Stomach (tissue), 9 donors: Measurements from ENCODE around the gene ALG9. TPM values are rescaled to one million over a fixed set of nuclear protein-coding genes. Genes with fewer than 3 reads are reported as not detected.

ENCODE experiments used
- DNase-seq, 2 donors: peaks; one replicate each; pipeline versions ENCODE4 v3.0.0 to v3.0.0-alpha.2; 2013 to 2019
- H3K27ac ChIP-seq, 5 donors: fragments of 200-600 bp in 4 of 5; sonication (generic) in 4 of 5; one replicate each; pipeline ENCODE4 v1.5.1; 2013 to 2019; ENCODE audit warnings: mild to moderate bottlenecking in 1 of 5, moderate library complexity in 1 of 5
- H3K27me3 ChIP-seq, 3 donors: fragments of 200-600 bp; sonication (generic); one replicate each; pipeline ENCODE4 v1.5.1; 2017 to 2019; ENCODE audit warnings: mixed run types in 1 of 3
- H3K36me3 ChIP-seq, 4 donors: fragments of 200-600 bp; sonication (generic); 1 replicate in 3 of 4; 2 replicates in 1 of 4; pipeline ENCODE4 v1.5.1; 2016 to 2019
- H3K4me1 ChIP-seq, 4 donors: fragments of 200-600 bp; sonication (generic); one replicate each; pipeline ENCODE4 v1.5.1; 2016 to 2019
- H3K4me3 ChIP-seq, 4 donors: fragments of 200-600 bp; sonication (generic) in 3 of 4; one replicate each; pipeline ENCODE4 v1.5.1; 2016 to 2019; ENCODE audit warnings: mild to moderate bottlenecking in 1 of 4
- H3K9me3 ChIP-seq, 4 donors: fragments of 200-600 bp; sonication (generic); one replicate each; pipeline ENCODE4 v1.5.1; 2016 to 2019
- CTCF ChIP-seq, 7 experiments: fragments of 450-650 bp in 4 of 7; fragments of 200-600 bp in 3 of 7; sonication (generic) in 3 of 7; IDR thresholded peaks; one replicate each; pipeline ENCODE4 v1.5.1; 2016 to 2019; ENCODE audit warnings: antibody characterized with exemption in 7 of 7, control low read depth in 2 of 7, mild to moderate bottlenecking in 1 of 7
- EP300 ChIP-seq: sonication (generic); formaldehyde crosslinking; IDR thresholded peaks from one replicate; pipeline ENCODE4 v1.6.1; 2017; ENCODE audit warnings: antibody characterized with exemption
- POLR2A ChIP-seq, 4 donors: fragments of 450-650 bp; IDR thresholded peaks; one replicate each; pipeline ENCODE4 v1.6.1; 2016; ENCODE audit warnings: antibody characterized with exemption in 4 of 4, control low read depth in 2 of 4, mild to moderate bottlenecking in 1 of 4, moderate library complexity in 1 of 4
- POLR2AphosphoS5 ChIP-seq, 3 donors: sonication (generic); formaldehyde crosslinking; IDR thresholded peaks; one replicate each; pipeline ENCODE4 v1.6.1; 2016; ENCODE audit warnings: antibody characterized with exemption in 3 of 3
- WGBS, 5 donors: extraction: QIAGEN DNeasy Blood & Tissue Kit in 3 of 5; methylation state at CpG; one replicate each; pipeline versions ENCODE4 v1.1.5 to v1.1.7; 2013 to 2018; 5-methylcytosine and 5-hydroxymethylcytosine counted together
- intact Hi-C: fragments of 100-400 bp; cut with DNase I; formaldehyde crosslinking; loops from one replicate; pipeline ENCODE4 v1.15.1; 2023; ENCODE audit warnings: low total_unique reads
- polyA plus RNA-seq, 3 donors: library from polyadenylated mRNA; stranded (reverse); fragments of 200-250 nt; gene quantifications; one replicate each; pipeline ENCODE4 v1.2.3, GENCODE V29; 2013
- total RNA-seq, 5 donors: library from RNA; depleted of rRNA; stranded (reverse); fragments of >200 nt; gene quantifications; one replicate each; pipeline versions ENCODE4 v1.1.0 to v1.2.3, GENCODE V29; 2014 to 2016
- donor health status: healthy with polysubstance abuse.
- donor health status: Bipolar disorder and iron deficiency.
- donor health status: healthy.

ALG9 gene
- total and polyA plus RNA-seq, 8 donors = 11.9 to 53.7 (median 25.5) TPM

GRCh38 chr11:111870522-111870885 is 877 bp downstream of the ALG9 start:
- intact Hi-C loops = no loop called here
- Histone ChIP-seq H3K27ac (peak overlapping the region in 4 of 5 donors; percentile 89 to 97 (median 90)), H3K4me1 (peaks cover 4 to 32% (median 18%) of the 10 kb centered on the region in 4 donors), H3K27me3 (no peaks in the 10 kb centered on the region), H3K36me3 (peaks cover 17 to 44% (median 39%) of the 10 kb centered on the region in 4 donors), H3K4me3 (peak overlapping the region; percentile 73 to 97 (median 95)), H3K9me3 (no peaks in the 10 kb centered on the region)
- DNase-seq = no peak
- no peak for TF ChIP-seq POLR2AphosphoS5 (IDR thresholded peaks at IDR 0.05)
- TF ChIP-seq EP300 = no peak
- no peak for TF ChIP-seq CTCF (IDR thresholded peaks at IDR 0.05)

- DNase-seq = no peak
- peaks cover 16 to 44% (median 39%) of the 10 kb centered on the region in 4 donors for H3K36me3 ChIP-seq
- H3K27ac ChIP-seq = peak overlapping the region in 2 of 5 donors; percentile 91 to 97
- H3K4me1 ChIP-seq = peaks cover 4 to 32% (median 18%) of the 10 kb centered on the region in 4 donors
- TF ChIP-seq CTCF (IDR thresholded peaks at IDR 0.05) = no peak
- TF ChIP-seq EP300 = no peak
- TF ChIP-seq POLR2A (IDR thresholded peaks at IDR 0.05) = no peak
- TF ChIP-seq POLR2AphosphoS5 (IDR thresholded peaks at IDR 0.05) = no peak
- peak overlapping the region in 3 of 4 donors; percentile 73 to 97 (median 97) for H3K4me3 ChIP-seq
- no peaks in the 10 kb centered on the region for H3K27me3 ChIP-seq
- H3K9me3 ChIP-seq = no peaks in the 10 kb centered on the region
- intact Hi-C loops = no loop called here
- 85 to 96% (median 87%) methylated on average over 1 of the region's 1 CpG for WGBS, 5 donors
These were observed 1.3 kb downstream of the ALG9 start for GRCh38 chr11:111870113-111870512.

- intact Hi-C loops = no loop called here
- WGBS, 5 donors = 69 to 82% (median 71%) methylated on average over 3 of the region's 3 CpGs
- DNase-seq = no peak
- TF ChIP-seq POLR2A (IDR thresholded peaks at IDR 0.05) = no peak
- TF ChIP-seq EP300 = no peak
- no peak for TF ChIP-seq POLR2AphosphoS5 (IDR thresholded peaks at IDR 0.05)
- no peak for TF ChIP-seq CTCF (IDR thresholded peaks at IDR 0.05)
- Histone ChIP-seq H3K4me1 (peaks cover 0 to 4% (median 0%) of the 10 kb centered on the region in 4 donors), H3K36me3 (peaks cover 30 to 92% (median 90%) of the 10 kb centered on the region in 4 donors), H3K9me3 (no peaks in the 10 kb centered on the region), H3K4me3 (no peak overlapping the region), H3K27me3 (no peaks in the 10 kb centered on the region), H3K27ac (no peak overlapping the region)
These were observed 11.1 kb downstream of the ALG9 start for GRCh38 chr11:111860257-111860656.

DNA sequence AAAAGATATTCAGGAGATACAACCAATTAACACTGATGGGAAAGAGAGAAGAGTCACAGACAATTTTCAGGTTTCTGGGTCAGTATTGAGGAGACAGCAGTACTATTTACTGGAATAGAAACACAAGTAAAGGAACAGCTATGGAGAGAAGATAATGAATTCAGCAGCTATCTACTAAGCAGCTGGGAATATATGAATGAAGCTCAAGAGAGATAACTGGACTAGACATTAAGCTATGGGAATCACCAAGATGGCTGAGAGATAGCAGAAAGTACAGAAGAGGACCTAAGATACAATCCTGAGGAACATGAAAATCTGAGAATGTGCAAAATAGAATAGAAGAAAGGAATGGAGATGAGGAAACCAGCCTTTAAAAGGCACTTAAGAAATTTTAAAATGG is 15.9 kb downstream of the ALG9 start:
- TF ChIP-seq POLR2AphosphoS5 (IDR thresholded peaks at IDR 0.05) = no peak
- intact Hi-C loops = no loop called here
- no peaks in the 10 kb centered on the region for H3K27me3 ChIP-seq
- H3K4me1 ChIP-seq = peaks cover 0 to 4% (median 0%) of the 10 kb centered on the region in 4 donors
- DNase-seq = no peak
- no peak overlapping the region for H3K27ac ChIP-seq
- H3K36me3 ChIP-seq = peaks cover 22 to 95% (median 92%) of the 10 kb centered on the region in 4 donors
- H3K4me3 ChIP-seq = no peak overlapping the region
- no peaks in the 10 kb centered on the region for H3K9me3 ChIP-seq

DNA sequence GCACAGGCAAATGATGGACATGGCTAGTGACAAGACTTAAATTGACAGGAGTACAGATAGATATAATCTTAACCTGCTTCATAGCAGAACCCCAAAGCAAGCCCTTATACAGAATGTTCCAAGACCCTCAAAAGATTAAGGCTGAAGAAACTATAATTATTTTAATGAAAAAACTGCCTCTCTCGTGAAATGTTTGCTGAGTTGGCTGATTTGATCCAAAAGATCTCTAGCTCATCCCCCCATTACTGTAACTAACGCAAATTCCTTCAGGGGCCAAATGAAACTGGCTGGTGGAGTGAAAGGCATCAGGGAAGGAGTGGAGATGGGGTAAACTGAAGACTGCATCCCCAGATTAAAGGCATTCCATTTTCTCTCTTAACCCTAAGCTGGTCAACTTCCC is 19.3 kb downstream of the ALG9 start:
- Histone ChIP-seq H3K27ac (no peak overlapping the region), H3K4me3 (no peak overlapping the region), H3K27me3 (no peaks in the 10 kb centered on the region), H3K9me3 (no peaks in the 10 kb centered on the region), H3K4me1 (peaks cover 0 to 3% (median 0%) of the 10 kb centered on the region in 4 donors), H3K36me3 (peaks cover 16 to 95% (median 91%) of the 10 kb centered on the region in 4 donors)
- DNase-seq = no peak
- no peak for TF ChIP-seq EP300
- TF ChIP-seq POLR2AphosphoS5 (IDR thresholded peaks at IDR 0.05) = no peak
- TF ChIP-seq POLR2A (IDR thresholded peaks at IDR 0.05) = no peak
- TF ChIP-seq CTCF (IDR thresholded peaks at IDR 0.05) = no peak
- WGBS, 5 donors = 78 to 85% (median 82%) methylated on average over 2 of the region's 2 CpGs
- intact Hi-C loops = no loop called here
